D721Med (cell line): ENCODE results near the gene ARHGAP23.

Experiments used
- DNase-seq: peaks from one replicate; pipeline ENCODE4 v3.0.0; 2011; ENCODE audit warnings: low spot score; ENCODE audit not compliant: insufficient read length
- FAIRE-seq: peaks from 2 replicates; lab custom pipeline; 2011; peaks lifted over from hg19 to GRCh38; lab: Jason Lieb, UNC
- TF ChIP-seq, protein P1 (sequence below): IDR thresholded peaks from 2 replicates; pipeline ENCODE4 v1.5.1; 2012; ENCODE audit warnings: mild to moderate bottlenecking, control low read depth; ENCODE audit not compliant: insufficient read depth; ENCODE audit errors: missing control alignments

Gene ARHGAP23

GRCh38 chr17:38443356-38444031, 15.2 kb downstream of the ARHGAP23 start:
- FAIRE-seq = no peak
- no peak for DNase-seq
- TF ChIP-seq, protein P1, sequence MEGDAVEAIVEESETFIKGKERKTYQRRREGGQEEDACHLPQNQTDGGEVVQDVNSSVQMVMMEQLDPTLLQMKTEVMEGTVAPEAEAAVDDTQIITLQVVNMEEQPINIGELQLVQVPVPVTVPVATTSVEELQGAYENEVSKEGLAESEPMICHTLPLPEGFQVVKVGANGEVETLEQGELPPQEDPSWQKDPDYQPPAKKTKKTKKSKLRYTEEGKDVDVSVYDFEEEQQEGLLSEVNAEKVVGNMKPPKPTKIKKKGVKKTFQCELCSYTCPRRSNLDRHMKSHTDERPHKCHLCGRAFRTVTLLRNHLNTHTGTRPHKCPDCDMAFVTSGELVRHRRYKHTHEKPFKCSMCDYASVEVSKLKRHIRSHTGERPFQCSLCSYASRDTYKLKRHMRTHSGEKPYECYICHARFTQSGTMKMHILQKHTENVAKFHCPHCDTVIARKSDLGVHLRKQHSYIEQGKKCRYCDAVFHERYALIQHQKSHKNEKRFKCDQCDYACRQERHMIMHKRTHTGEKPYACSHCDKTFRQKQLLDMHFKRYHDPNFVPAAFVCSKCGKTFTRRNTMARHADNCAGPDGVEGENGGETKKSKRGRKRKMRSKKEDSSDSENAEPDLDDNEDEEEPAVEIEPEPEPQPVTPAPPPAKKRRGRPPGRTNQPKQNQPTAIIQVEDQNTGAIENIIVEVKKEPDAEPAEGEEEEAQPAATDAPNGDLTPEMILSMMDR = no peak

- DNase-seq (peak; percentile 94), FAIRE-seq (no peak)
- TF ChIP-seq, protein P1 = peak; percentile 95
These were observed 15.9 kb downstream of the ARHGAP23 start for GRCh38 chr17:38444151-38444550.

- FAIRE-seq = no peak
- no peak for DNase-seq
These were observed 19.3 kb downstream of the ARHGAP23 start for GRCh38 chr17:38447502-38448085.

DNA sequence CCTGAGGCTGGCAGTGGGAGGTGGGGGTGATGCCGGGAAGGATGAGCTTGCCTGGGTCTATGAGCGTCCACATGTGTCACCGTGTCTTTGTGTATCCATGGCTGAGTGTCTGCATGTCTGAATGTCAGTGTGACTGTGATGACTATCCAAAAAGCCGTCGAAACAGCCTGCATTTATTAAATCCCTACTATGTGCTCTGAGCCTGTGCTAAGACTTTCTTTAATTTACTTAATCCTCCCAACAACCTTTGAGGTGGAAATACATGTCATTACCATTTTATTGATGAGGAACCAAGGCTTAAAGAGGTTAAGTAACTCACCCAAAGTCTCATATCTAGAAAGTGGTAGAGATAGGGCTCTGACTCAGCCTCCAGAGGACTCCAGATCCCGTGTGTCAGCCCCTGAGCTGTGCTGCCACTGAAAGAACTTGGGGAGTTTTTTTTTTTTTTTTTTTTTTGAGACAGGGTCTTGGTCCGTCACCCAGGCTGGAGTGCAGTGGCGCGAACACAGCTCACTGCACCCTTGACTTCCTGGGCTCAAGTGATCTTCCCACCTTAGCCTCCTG, 20.0 kb downstream of the ARHGAP23 start:
- DNase-seq (no peak), FAIRE-seq (no peak)
- TF ChIP-seq, protein P1 = no peak

More at GRCh38 chr17:38447502-38448085, 19.3 kb downstream of the ARHGAP23 start:
- TF ChIP-seq, protein P1 = no peak

DNA sequence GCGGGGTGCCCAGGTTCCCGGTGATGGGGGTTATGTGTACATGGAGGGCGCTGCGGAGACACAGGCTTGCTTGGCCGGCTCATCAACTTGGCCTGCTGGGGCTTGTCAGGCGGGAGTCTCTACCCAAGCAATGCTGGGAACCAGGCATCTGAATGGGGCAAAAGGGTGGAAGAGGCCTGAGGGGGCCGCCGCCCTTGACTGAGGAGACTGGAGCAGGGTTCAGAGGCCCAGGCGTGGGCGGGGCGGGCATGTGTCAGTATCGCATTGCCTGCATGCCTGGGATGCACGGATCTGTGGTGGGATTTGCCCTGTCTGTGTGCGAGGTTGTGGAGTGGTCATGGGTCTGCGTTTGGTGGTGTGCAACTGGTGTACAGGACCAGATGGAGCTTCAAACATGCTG, 21.1 kb downstream of the ARHGAP23 start:
- FAIRE-seq (no peak), DNase-seq (no peak)
- TF ChIP-seq, protein P1 = no peak

DNA sequence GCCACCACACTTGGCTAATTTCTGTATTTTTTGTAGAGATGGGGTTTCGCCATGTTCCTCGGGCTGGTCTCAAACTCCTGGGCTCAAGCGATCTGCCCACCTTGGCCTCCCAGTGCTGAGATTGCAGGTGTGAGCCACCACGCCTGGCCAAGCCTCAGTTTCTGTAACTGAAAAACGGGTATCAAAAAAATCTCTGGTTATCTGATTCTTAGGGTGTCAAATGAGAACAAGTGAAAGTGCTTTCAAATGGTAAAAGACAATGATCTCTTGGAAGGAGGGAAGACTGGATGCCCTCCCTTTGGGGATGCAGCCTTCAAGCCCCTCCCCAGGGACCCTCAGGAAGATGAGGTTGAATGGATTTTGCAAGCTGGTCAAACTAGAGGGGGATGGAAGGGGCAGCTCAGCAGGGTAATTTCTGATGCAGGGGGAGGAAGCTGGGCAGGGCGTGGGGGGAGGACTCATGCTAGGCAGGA, 22.3 kb downstream of the ARHGAP23 start:
- no peak for DNase-seq
- TF ChIP-seq, protein P1 = no peak
- FAIRE-seq = no peak
